Osteoblast (primary cell): Measurements from ENCODE around the gene TENM4. TPM values are rescaled to one million over a fixed set of nuclear protein-coding genes. Genes with fewer than 3 reads are reported as not detected.

ENCODE experiments used
- DNase-seq: peaks from one replicate; pipeline ENCODE4 v3.0.0; 2011; ENCODE audit warnings: low spot score, mixed read lengths; ENCODE audit not compliant: insufficient read length; ENCODE audit errors: missing footprints
- H2AFZ ChIP-seq: 2 replicates; pipeline ENCODE4 v1.6.0; 2011; ENCODE audit warnings: mild to moderate bottlenecking, low read length
- H3K27ac ChIP-seq: 2 replicates; pipeline ENCODE4 v1.5.1; 2011; ENCODE audit warnings: mild to moderate bottlenecking, low read depth, low read length, moderate library complexity
- H3K27me3 ChIP-seq: 2 replicates; pipeline ENCODE4 v1.6.0; 2012; ENCODE audit warnings: mild to moderate bottlenecking, control low read depth, inconsistent platforms, low read length, moderate library complexity; ENCODE audit not compliant: insufficient read depth
- H3K36me3 ChIP-seq: 2 replicates; pipeline ENCODE4 v1.5.1; 2011; ENCODE audit warnings: mild to moderate bottlenecking, low read length, control low read depth, moderate library complexity; ENCODE audit not compliant: insufficient read depth
- H3K4me1 ChIP-seq: 2 replicates; pipeline ENCODE4 v1.5.1; 2011; ENCODE audit warnings: mild to moderate bottlenecking, low read length, control low read depth, moderate library complexity; ENCODE audit not compliant: insufficient read depth
- H3K4me2 ChIP-seq: 2 replicates; pipeline ENCODE4 v1.6.0; 2011; ENCODE audit warnings: mild to moderate bottlenecking, low read length; ENCODE audit not compliant: insufficient read depth
- H3K4me3 ChIP-seq: fragments of 200-600 bp; sonication (generic); 3 replicates; pipeline ENCODE4 v1.5.1; 2012; ENCODE audit warnings: mild to moderate bottlenecking, low read length, inconsistent platforms; ENCODE audit not compliant: insufficient read depth
- H3K79me2 ChIP-seq: 2 replicates; pipeline ENCODE4 v1.6.0; 2012; ENCODE audit warnings: mild to moderate bottlenecking, low read length, control low read depth, inconsistent platforms; ENCODE audit not compliant: insufficient read depth
- H3K9me3 ChIP-seq: 2 replicates; pipeline ENCODE4 v1.5.1; 2011; ENCODE audit warnings: low read depth, low read length, control low read depth
- H4K20me1 ChIP-seq: 2 replicates; pipeline ENCODE4 v1.6.0; 2012; ENCODE audit warnings: mild to moderate bottlenecking, low read length, control low read depth; ENCODE audit not compliant: insufficient read depth
- total RNA-seq: library from RNA; depleted of rRNA; stranded (reverse); fragments of >200 nt; gene quantifications from 2 replicates; pipeline ENCODE4 v1.2.3, GENCODE V29; 2012
- TF ChIP-seq, protein P1 (sequence below): IDR thresholded peaks from 2 replicates; pipeline ENCODE4 v1.5.1; 2011; ENCODE audit warnings: mild to moderate bottlenecking, low read depth, low read length, moderate library complexity; ENCODE audit errors: extremely low read depth

The TENM4 gene
- total RNA-seq, 1 donor = 63.3 TPM

DNA sequence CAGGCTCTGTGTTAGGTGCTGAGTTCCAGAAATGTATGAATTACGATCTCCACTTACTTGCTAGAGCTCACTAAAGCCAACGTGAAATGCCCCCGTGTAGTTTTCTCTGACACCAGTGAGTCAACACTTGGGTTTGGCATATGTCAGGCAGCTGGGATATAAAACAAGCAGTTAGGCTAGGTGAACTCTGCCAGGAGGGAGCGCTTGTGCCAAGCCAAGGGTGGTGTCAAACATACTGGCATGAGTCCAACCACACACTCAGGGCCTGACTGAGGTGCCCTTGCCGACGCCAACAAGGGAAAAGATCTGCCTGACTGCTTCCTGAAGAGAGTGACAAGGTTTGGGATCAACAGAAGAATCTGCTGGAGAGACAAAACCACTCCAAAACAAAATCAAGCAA is 698.4 kb downstream of the TENM4 start:
- no peak overlapping the region for H2AFZ ChIP-seq
- no peaks in the 10 kb centered on the region for H3K27me3 ChIP-seq
- no peaks in the 10 kb centered on the region for H4K20me1 ChIP-seq
- no peak overlapping the region for H3K4me2 ChIP-seq
- no peak overlapping the region for H3K4me3 ChIP-seq
- H3K36me3 ChIP-seq = no peaks in the 10 kb centered on the region
- no peak for DNase-seq
- H3K27ac ChIP-seq = no peak overlapping the region
- TF ChIP-seq, protein P1, sequence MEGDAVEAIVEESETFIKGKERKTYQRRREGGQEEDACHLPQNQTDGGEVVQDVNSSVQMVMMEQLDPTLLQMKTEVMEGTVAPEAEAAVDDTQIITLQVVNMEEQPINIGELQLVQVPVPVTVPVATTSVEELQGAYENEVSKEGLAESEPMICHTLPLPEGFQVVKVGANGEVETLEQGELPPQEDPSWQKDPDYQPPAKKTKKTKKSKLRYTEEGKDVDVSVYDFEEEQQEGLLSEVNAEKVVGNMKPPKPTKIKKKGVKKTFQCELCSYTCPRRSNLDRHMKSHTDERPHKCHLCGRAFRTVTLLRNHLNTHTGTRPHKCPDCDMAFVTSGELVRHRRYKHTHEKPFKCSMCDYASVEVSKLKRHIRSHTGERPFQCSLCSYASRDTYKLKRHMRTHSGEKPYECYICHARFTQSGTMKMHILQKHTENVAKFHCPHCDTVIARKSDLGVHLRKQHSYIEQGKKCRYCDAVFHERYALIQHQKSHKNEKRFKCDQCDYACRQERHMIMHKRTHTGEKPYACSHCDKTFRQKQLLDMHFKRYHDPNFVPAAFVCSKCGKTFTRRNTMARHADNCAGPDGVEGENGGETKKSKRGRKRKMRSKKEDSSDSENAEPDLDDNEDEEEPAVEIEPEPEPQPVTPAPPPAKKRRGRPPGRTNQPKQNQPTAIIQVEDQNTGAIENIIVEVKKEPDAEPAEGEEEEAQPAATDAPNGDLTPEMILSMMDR = no peak
- H3K4me1 ChIP-seq = peaks cover 6% of the 10 kb centered on the region
- H3K79me2 ChIP-seq = no peaks in the 10 kb centered on the region
- no peaks in the 10 kb centered on the region for H3K9me3 ChIP-seq

DNA sequence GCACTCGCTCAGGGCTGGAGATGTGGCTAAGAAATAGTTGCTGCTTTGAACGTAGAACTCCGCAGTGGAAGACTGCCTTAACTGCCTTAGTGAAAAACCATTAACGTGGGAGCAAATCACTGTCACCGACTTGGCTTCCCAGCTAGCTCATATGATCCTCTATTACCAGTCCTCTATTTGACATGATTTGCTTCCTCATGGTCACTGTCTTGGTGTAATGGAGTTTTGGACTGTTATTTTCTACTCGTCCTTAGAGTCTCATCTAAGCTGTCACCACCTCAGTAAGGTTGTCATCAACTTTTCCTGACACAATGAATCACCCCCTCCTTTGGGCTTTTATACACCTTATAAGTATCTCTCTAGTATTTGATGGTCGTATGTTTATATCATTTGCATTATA is 699.1 kb downstream of the TENM4 start:
- Histone ChIP-seq H3K4me3 (no peak overlapping the region), H3K27ac (no peak overlapping the region), H3K36me3 (no peaks in the 10 kb centered on the region), H4K20me1 (no peaks in the 10 kb centered on the region), H3K4me1 (peaks cover 6% of the 10 kb centered on the region), H3K9me3 (no peaks in the 10 kb centered on the region), H2AFZ (no peak overlapping the region), H3K79me2 (no peaks in the 10 kb centered on the region), H3K4me2 (no peak overlapping the region), H3K27me3 (no peaks in the 10 kb centered on the region)
- DNase-seq = no peak
- TF ChIP-seq, protein P1 = no peak

DNA sequence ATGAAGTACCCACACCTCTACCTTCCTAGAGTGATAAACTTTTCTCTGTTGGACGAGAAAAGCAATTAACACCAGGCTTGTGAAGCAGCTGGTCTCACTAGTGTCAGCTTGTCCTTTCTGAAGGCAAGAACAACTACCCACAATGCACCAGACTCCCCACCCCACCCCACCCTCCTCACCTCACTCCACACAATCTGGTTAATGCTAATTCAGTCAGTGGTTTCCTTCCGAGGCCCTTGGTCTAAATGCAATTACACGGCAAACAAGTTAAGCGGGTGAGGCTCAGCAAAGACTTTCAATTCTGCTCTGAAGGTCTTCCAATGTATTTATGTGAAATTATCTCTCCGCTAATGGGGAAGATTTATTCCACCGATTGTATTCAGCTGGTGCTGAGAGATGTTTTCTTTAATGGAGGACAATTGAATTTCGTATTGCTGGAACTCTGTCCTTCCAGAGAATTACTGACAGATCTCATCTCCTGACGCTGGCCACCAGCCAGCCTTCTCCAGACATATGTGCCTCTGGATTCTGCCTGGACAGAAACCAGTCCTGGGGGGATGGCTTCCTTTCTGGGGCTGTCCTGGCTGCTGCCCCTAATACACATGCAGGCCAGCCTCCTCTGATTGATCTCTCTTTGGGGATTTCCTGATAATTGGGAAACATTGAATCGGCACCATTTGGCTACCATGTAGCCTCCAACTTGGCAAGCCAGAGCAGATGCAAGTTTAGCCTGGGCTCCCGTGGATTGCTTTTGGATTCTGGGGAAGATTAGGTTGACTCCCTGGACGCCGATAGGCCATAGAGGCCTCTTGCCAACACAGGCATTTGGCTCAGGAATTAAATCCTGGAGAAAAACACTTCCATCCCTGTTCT is 700.4 kb downstream of the TENM4 start:
- no peaks in the 10 kb centered on the region for H3K27me3 ChIP-seq
- H3K4me1 ChIP-seq = peaks cover 6% of the 10 kb centered on the region
- no peak overlapping the region for H2AFZ ChIP-seq
- no peaks in the 10 kb centered on the region for H3K36me3 ChIP-seq
- no peaks in the 10 kb centered on the region for H3K79me2 ChIP-seq
- no peaks in the 10 kb centered on the region for H3K9me3 ChIP-seq
- TF ChIP-seq, protein P1 = no peak
- H3K4me2 ChIP-seq = no peak overlapping the region
- no peak overlapping the region for H3K27ac ChIP-seq
- H3K4me3 ChIP-seq = no peak overlapping the region
- no peaks in the 10 kb centered on the region for H4K20me1 ChIP-seq
- DNase-seq = no peak

DNA sequence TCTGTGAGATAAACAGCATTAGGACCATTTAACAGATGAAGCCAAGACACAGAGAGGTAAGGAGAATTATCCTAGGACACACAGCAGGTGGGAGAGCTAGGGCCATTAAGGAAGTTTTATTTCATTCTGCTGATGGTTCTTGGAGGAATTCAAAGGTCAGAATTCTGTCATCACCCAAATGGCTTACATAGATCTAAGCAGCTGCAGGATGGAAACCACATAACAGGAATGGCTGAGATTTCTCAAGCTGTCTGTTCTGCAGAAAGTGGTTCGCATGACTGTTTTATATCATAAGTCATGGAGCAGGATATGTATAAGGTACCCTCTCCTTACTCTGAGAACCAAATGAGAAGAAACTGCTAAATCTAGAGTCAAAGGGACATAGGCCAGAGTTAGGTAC is 702.9 kb downstream of the TENM4 start:
- no peak overlapping the region for H3K4me2 ChIP-seq
- H3K9me3 ChIP-seq = no peaks in the 10 kb centered on the region
- H2AFZ ChIP-seq = no peak overlapping the region
- H4K20me1 ChIP-seq = no peaks in the 10 kb centered on the region
- TF ChIP-seq, protein P1 = no peak
- no peak overlapping the region for H3K4me3 ChIP-seq
- H3K36me3 ChIP-seq = no peaks in the 10 kb centered on the region
- H3K27ac ChIP-seq = no peak overlapping the region
- H3K4me1 ChIP-seq = peaks cover 6% of the 10 kb centered on the region
- no peaks in the 10 kb centered on the region for H3K27me3 ChIP-seq
- no peak for DNase-seq
- H3K79me2 ChIP-seq = no peaks in the 10 kb centered on the region
